ENCODE results near the gene ATP7A. TPM values are rescaled to one million over a fixed set of nuclear protein-coding genes. Genes with fewer than 3 reads are reported as not detected.
"Not testable (repeated sequence)": the region's sequence is repeated elsewhere in the genome, so short reads cannot be mapped to it uniquely, and the experiment has no call there.

Gene ATP7A
- total RNA-seq, 2 experiments from 2014 or later = 11.9 to 13.3 TPM

- H3K4me1 Mint-ChIP-seq = peaks cover 4% of the 10 kb centered on the region
- no peaks in the 10 kb centered on the region for H3K27me3 Mint-ChIP-seq
- CTCF ChIA-PET = no interaction called here
- H3K36me3 Mint-ChIP-seq (ENCODE audit: low read depth) = peaks cover 12% of the 10 kb centered on the region
- H3K4me3 Mint-ChIP-seq = no peak overlapping the region
- POLR2A ChIA-PET = no interaction called here
- DNase-seq = no peak
- H3K27ac Mint-ChIP-seq = no peak overlapping the region
- no peaks in the 10 kb centered on the region for H3K9me3 Mint-ChIP-seq
These were observed 109.3 kb downstream of the ATP7A start for GRCh38 chrX:78019586-78020483.

- Mint-ChIP-seq H3K4me1 (peaks cover 5% of the 10 kb centered on the region), H3K36me3 (ENCODE audit: low read depth) (no peaks in the 10 kb centered on the region), H3K27ac (no peak overlapping the region), H3K27me3 (no peaks in the 10 kb centered on the region), H3K4me3 (no peak overlapping the region), H3K9me3 (no peaks in the 10 kb centered on the region)
- CTCF ChIA-PET = interaction anchor here (0.7 to 2.0 kb wide), 6 partner anchors 12 to 193 kb away, joined by 3 to 5 read pairs (median 4); partner anchors contain the start of gene ATP7A
- POLR2A ChIA-PET = no interaction called here
- DNase-seq = peak; percentile 23
These were observed 114.0 kb downstream of the ATP7A start for GRCh38 chrX:78024349-78025059.

GRCh38 chrX:78027798-78028197, 117.3 kb downstream of the ATP7A start:
- POLR2A ChIA-PET = interaction anchor here (0.6 kb wide), 1 partner anchor 78 kb away, joined by 4 read pairs; no protein-coding TSS in a partner anchor
- no peaks in the 10 kb centered on the region for H3K36me3 Mint-ChIP-seq (ENCODE audit: low read depth)
- H3K27me3 Mint-ChIP-seq = no peaks in the 10 kb centered on the region
- peaks cover 5% of the 10 kb centered on the region for H3K4me1 Mint-ChIP-seq
- H3K9me3 Mint-ChIP-seq = no peaks in the 10 kb centered on the region
- no peak overlapping the region for H3K27ac Mint-ChIP-seq
- CTCF ChIA-PET = interaction anchor here (0.9 kb wide), 1 partner anchor 17 kb away, joined by 4 read pairs; no protein-coding TSS in a partner anchor
- DNase-seq = no peak
- H3K4me3 Mint-ChIP-seq = no peak overlapping the region

GRCh38 chrX:78029663-78030062, 119.2 kb downstream of the ATP7A start:
- DNase-seq = peak; percentile 12
- H3K27me3 Mint-ChIP-seq = no peaks in the 10 kb centered on the region
- peaks cover 4% of the 10 kb centered on the region for H3K36me3 Mint-ChIP-seq (ENCODE audit: low read depth)
- H3K9me3 Mint-ChIP-seq = no peaks in the 10 kb centered on the region
- peaks cover 2% of the 10 kb centered on the region for H3K4me1 Mint-ChIP-seq
- H3K27ac Mint-ChIP-seq = no peak overlapping the region
- ChIA-PET CTCF (interaction anchor here (0.6 to 1.2 kb wide), 2 partner anchors 17 to 42 kb away, joined by 3 to 5 read pairs; no protein-coding TSS in a partner anchor), POLR2A (no interaction called here)
- H3K4me3 Mint-ChIP-seq = no peak overlapping the region

GRCh38 chrX:78035061-78035460, 124.6 kb downstream of the ATP7A start:
- POLR2A ChIA-PET = no interaction called here
- CTCF ChIA-PET = no interaction called here
- no peaks in the 10 kb centered on the region for H3K9me3 Mint-ChIP-seq

GRCh38 chrX:78037881-78038280, 127.4 kb downstream of the ATP7A start:
- Mint-ChIP-seq H3K27ac (no peak overlapping the region), H3K27me3 (no peaks in the 10 kb centered on the region), H3K36me3 (ENCODE audit: low read depth) (peaks cover 22% of the 10 kb centered on the region), H3K4me1 (no peaks in the 10 kb centered on the region), H3K4me3 (no peak overlapping the region), H3K9me3 (no peaks in the 10 kb centered on the region)
- POLR2A ChIA-PET = no interaction called here
- CTCF ChIA-PET = interaction anchor here (0.6 to 0.7 kb wide), 2 partner anchors 12 to 64 kb away, joined by 4 to 5 read pairs; no protein-coding TSS in a partner anchor
- no peak for DNase-seq

More at GRCh38 chrX:78035061-78035460, 124.6 kb downstream of the ATP7A start:
- H3K4me1 Mint-ChIP-seq = no peaks in the 10 kb centered on the region
- peaks cover 16% of the 10 kb centered on the region for H3K36me3 Mint-ChIP-seq (ENCODE audit: low read depth)
- no peaks in the 10 kb centered on the region for H3K27me3 Mint-ChIP-seq
- no peak for DNase-seq
- no peak overlapping the region for H3K4me3 Mint-ChIP-seq
- no peak overlapping the region for H3K27ac Mint-ChIP-seq

- no peaks in the 10 kb centered on the region for H3K4me1 Mint-ChIP-seq
- peaks cover 11% of the 10 kb centered on the region for H3K36me3 Mint-ChIP-seq (ENCODE audit: low read depth)
- H3K27me3 Mint-ChIP-seq = no peaks in the 10 kb centered on the region
- no peaks in the 10 kb centered on the region for H3K9me3 Mint-ChIP-seq
- no peak overlapping the region for H3K27ac Mint-ChIP-seq
- DNase-seq = no peak
- ChIA-PET CTCF (interaction anchor here (0.6 kb wide), 1 partner anchor 113 kb away, joined by 3 read pairs; no protein-coding TSS in a partner anchor), POLR2A (no interaction called here)
- H3K4me3 Mint-ChIP-seq = no peak overlapping the region
These were observed 132.1 kb downstream of the ATP7A start for GRCh38 chrX:78042601-78043000.

- no peak overlapping the region for H3K4me3 Mint-ChIP-seq
- H3K4me1 Mint-ChIP-seq = no peaks in the 10 kb centered on the region
- CTCF ChIA-PET = no interaction called here
- H3K36me3 Mint-ChIP-seq (ENCODE audit: low read depth) = peaks cover 9% of the 10 kb centered on the region
- POLR2A ChIA-PET = no interaction called here
- no peak for DNase-seq
- H3K27ac Mint-ChIP-seq = no peak overlapping the region
- no peaks in the 10 kb centered on the region for H3K9me3 Mint-ChIP-seq
- no peaks in the 10 kb centered on the region for H3K27me3 Mint-ChIP-seq
These were observed 135.9 kb downstream of the ATP7A start for GRCh38 chrX:78046362-78046761.

- Mint-ChIP-seq H3K4me1 (no peaks in the 10 kb centered on the region), H3K36me3 (ENCODE audit: low read depth) (peaks cover 10% of the 10 kb centered on the region), H3K27ac (no peak overlapping the region), H3K4me3 (no peak overlapping the region), H3K9me3 (peaks cover 6% of the 10 kb centered on the region), H3K27me3 (no peaks in the 10 kb centered on the region)
- ChIA-PET POLR2A (no interaction called here), CTCF (no interaction called here)
- no peak for DNase-seq
These were observed 137.6 kb downstream of the ATP7A start for GRCh38 chrX:78048052-78048451.

GRCh38 chrX:78063687-78064086, 153.2 kb downstream of the ATP7A start:
- CTCF ChIA-PET = interaction anchor here (2.1 kb wide), 1 partner anchor 165 kb away, joined by 4 read pairs; no protein-coding TSS in a partner anchor
- peaks cover 16% of the 10 kb centered on the region for H3K4me1 Mint-ChIP-seq
- H3K4me3 Mint-ChIP-seq = no peak overlapping the region
- H3K9me3 Mint-ChIP-seq = no peaks in the 10 kb centered on the region
- no peak overlapping the region for H3K27ac Mint-ChIP-seq
- no peaks in the 10 kb centered on the region for H3K27me3 Mint-ChIP-seq
- DNase-seq = no peak
- no peaks in the 10 kb centered on the region for H3K36me3 Mint-ChIP-seq (ENCODE audit: low read depth)
- POLR2A ChIA-PET = no interaction called here

- Mint-ChIP-seq H3K4me3 (no peak overlapping the region), H3K27me3 (no peaks in the 10 kb centered on the region), H3K27ac (no peak overlapping the region), H3K4me1 (peaks cover 16% of the 10 kb centered on the region), H3K36me3 (ENCODE audit: low read depth) (no peaks in the 10 kb centered on the region), H3K9me3 (no peaks in the 10 kb centered on the region)
- DNase-seq = no peak
- CTCF ChIA-PET = interaction anchor here (0.7 to 1.4 kb wide), 2 partner anchors 40 to 554 kb away, joined by 3 to 4 read pairs; no protein-coding TSS in a partner anchor
- POLR2A ChIA-PET = no interaction called here
These were observed 153.7 kb downstream of the ATP7A start for GRCh38 chrX:78064152-78064551.

GRCh38 chrX:78064698-78065601, 154.5 kb downstream of the ATP7A start:
- DNase-seq; H3K9me3 Mint-ChIP-seq; POLR2A ChIA-PET; H3K27me3 Mint-ChIP-seq; H3K36me3 Mint-ChIP-seq (ENCODE audit: low read depth); H3K4me3 Mint-ChIP-seq: not testable (repeated sequence)
- Mint-ChIP-seq H3K27ac (peak overlapping the region; percentile 48), H3K4me1 (peaks cover 16% of the 10 kb centered on the region)
- CTCF ChIA-PET = interaction anchor here (0.7 to 1.4 kb wide), 3 partner anchors 41 to 588 kb away, joined by 3 to 4 read pairs (median 3); no protein-coding TSS in a partner anchor

All from activated CD4-positive, alpha-beta T cell treated with anti-CD3 and anti-CD28 coated beads, Interleukin-2, amount 10 ng/mL, durations not matched to agents 7 days and 5 days (primary cell).